ENCODE measurements around the gene RCSD1. TPM values are rescaled to one million over a fixed set of nuclear protein-coding genes. Genes with fewer than 3 reads are reported as not detected.

Gene RCSD1
- total RNA-seq, 1 donor from 2014 or later: 32.7 TPM

GRCh38 chr1:167661527-167662426 is 31.7 kb downstream of the RCSD1 start:
- intact Hi-C loops (cut with DNase I): loop anchor here (2.0 kb wide), 1 partner anchor 23 kb away; no protein-coding TSS in a partner anchor
- DNase-seq (ENCODE audit: low spot score): no peak

- peak; percentile 55 for DNase-seq (ENCODE audit: low spot score)
- intact Hi-C loops (cut with DNase I): loop anchor here (2.0 kb wide), 1 partner anchor 22 kb away; no protein-coding TSS in a partner anchor
Measured at GRCh38 chr1:167663002-167663772, 33.2 kb downstream of the RCSD1 start.

GRCh38 chr1:167665469-167665868 is 35.4 kb downstream of the RCSD1 start:
- no peak for DNase-seq (ENCODE audit: low spot score)
- intact Hi-C loops (cut with DNase I): loop anchor here (5.0 kb wide), 1 partner anchor 33 kb away; the partner anchor contains the start of gene RCSD1

- peak; percentile 74 for DNase-seq (ENCODE audit: low spot score)
- intact Hi-C loops (cut with DNase I): loop anchor here (2.0 to 5.0 kb wide), 2 partner anchors 14 to 34 kb away; partner anchors contain the start of gene RCSD1
Measured at GRCh38 chr1:167666416-167666815, 36.4 kb downstream of the RCSD1 start.

- DNase-seq (ENCODE audit: low spot score): no peak
- intact Hi-C loops (cut with DNase I): loop anchor here (2.0 to 5.0 kb wide), 2 partner anchors 15 to 35 kb away; partner anchors contain the start of gene RCSD1
Measured at GRCh38 chr1:167667536-167667935, 37.5 kb downstream of the RCSD1 start.

GRCh38 chr1:167668108-167668507 is 38.1 kb downstream of the RCSD1 start:
- DNase-seq (ENCODE audit: low spot score): peak; percentile 0
- intact Hi-C loops (cut with DNase I): loop anchor here (5.0 kb wide), 1 partner anchor 36 kb away; the partner anchor contains the start of gene RCSD1

GRCh38 chr1:167669209-167670124 is 39.4 kb downstream of the RCSD1 start:
- no peak for DNase-seq (ENCODE audit: low spot score)
- intact Hi-C loops (cut with DNase I): loop anchor here (5.0 kb wide), 1 partner anchor 37 kb away; the partner anchor contains the start of gene RCSD1

- intact Hi-C loops (cut with DNase I): no loop called here
Measured at GRCh38 chr1:167670563-167670962, 40.5 kb downstream of the RCSD1 start.

GRCh38 chr1:167671727-167672511 is 41.9 kb downstream of the RCSD1 start:
- DNase-seq (ENCODE audit: low spot score): peak; percentile 75
- intact Hi-C loops (cut with DNase I): no loop called here

More at GRCh38 chr1:167670563-167670962, 40.5 kb downstream of the RCSD1 start:
- peak; percentile 35 for DNase-seq (ENCODE audit: low spot score)

GRCh38 chr1:167672831-167673230 is 42.8 kb downstream of the RCSD1 start:
- intact Hi-C loops (cut with DNase I): no loop called here
- DNase-seq (ENCODE audit: low spot score): no peak

- DNase-seq (ENCODE audit: low spot score): peak; percentile 5
- intact Hi-C loops (cut with DNase I): no loop called here
Measured at GRCh38 chr1:167673265-167673664, 43.2 kb downstream of the RCSD1 start.

- intact Hi-C loops (cut with DNase I): no loop called here
- DNase-seq (ENCODE audit: low spot score): no peak
Measured at GRCh38 chr1:167674156-167674555, 44.1 kb downstream of the RCSD1 start.

GRCh38 chr1:167675440-167675839 is 45.4 kb downstream of the RCSD1 start:
- intact Hi-C loops (cut with DNase I): no loop called here
- DNase-seq (ENCODE audit: low spot score): no peak

GRCh38 chr1:167676205-167676915 is 46.3 kb downstream of the RCSD1 start:
- intact Hi-C loops (cut with DNase I): no loop called here

GRCh38 chr1:167676916-167677848 is 47.1 kb downstream of the RCSD1 start:
- DNase-seq (ENCODE audit: low spot score): no peak
- intact Hi-C loops (cut with DNase I): no loop called here

More at GRCh38 chr1:167676205-167676915, 46.3 kb downstream of the RCSD1 start:
- no peak for DNase-seq (ENCODE audit: low spot score)

- intact Hi-C loops (cut with DNase I): no loop called here
- no peak for DNase-seq (ENCODE audit: low spot score)
Measured at GRCh38 chr1:167678422-167678821, 48.4 kb downstream of the RCSD1 start.

All from cardiac septum (tissue), 1 donor.